Measurements from ENCODE around the gene HHIPL1. TPM values are rescaled to one million over a fixed set of nuclear protein-coding genes. Genes with fewer than 3 reads are reported as not detected.
A peak's percentile ranks its signal among the peaks of the same experiment; 100 is the strongest.

Gene HHIPL1
- total RNA-seq, 1 donor from 2014 or later = 0.32 TPM

DNA sequence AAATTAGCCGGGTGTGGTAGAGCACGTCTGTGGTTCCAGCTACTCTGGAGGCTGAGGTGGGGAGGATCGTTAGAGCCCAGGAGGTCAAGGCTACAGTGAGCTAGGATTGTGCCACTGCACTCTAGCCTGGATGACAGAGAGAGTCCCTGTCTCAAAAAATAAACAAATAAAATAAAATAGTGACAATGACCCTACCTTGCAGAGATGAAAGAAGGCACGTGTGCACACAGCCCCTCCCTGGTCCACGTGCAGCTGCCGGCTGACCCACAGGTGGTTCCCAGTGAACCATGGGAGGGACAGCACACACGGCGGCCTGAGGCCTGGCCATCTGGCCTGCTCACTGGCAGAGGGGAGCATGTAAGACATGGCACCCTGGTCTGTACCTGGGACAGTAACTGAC lies 4.7 kb downstream of the HHIPL1 start:
- Histone ChIP-seq H4K20me1 (ENCODE audit: low read depth) (no peaks in the 10 kb centered on the region), H3K4me2 (no peak overlapping the region), H3K9me3 (ENCODE audit: low read depth) (no peaks in the 10 kb centered on the region), H3K27me3 (peaks cover 18% of the 10 kb centered on the region), H3F3A (ENCODE audit: low read depth) (peaks cover 6% of the 10 kb centered on the region), H3K4me3 (no peak overlapping the region), H3K9ac (no peak overlapping the region), H2AFZ (replicated peaks) (no peak overlapping the region), H3K27ac (no peak overlapping the region), H3K36me3 (no peaks in the 10 kb centered on the region), H3K79me2 (ENCODE audit: low read depth) (no peaks in the 10 kb centered on the region), H3K4me1 (peaks cover 15% of the 10 kb centered on the region)
- Mint-ChIP-seq H3K27ac (peak overlapping the region; percentile 69), H3K4me3 (peak overlapping the region; percentile 54), H3K9me3 (peaks cover 2% of the 10 kb centered on the region), H3K4me1 (peaks cover 41% of the 10 kb centered on the region), H3K36me3 (peaks cover 2% of the 10 kb centered on the region), H3K27me3 (ENCODE audit: insufficient read depth, low read depth) (peaks cover 18% of the 10 kb centered on the region)
- no peak for TF ChIP-seq EZH2 (IDR thresholded peaks at IDR 0.05)
- DNase-seq (ENCODE audit: low spot score) = no peak

DNA sequence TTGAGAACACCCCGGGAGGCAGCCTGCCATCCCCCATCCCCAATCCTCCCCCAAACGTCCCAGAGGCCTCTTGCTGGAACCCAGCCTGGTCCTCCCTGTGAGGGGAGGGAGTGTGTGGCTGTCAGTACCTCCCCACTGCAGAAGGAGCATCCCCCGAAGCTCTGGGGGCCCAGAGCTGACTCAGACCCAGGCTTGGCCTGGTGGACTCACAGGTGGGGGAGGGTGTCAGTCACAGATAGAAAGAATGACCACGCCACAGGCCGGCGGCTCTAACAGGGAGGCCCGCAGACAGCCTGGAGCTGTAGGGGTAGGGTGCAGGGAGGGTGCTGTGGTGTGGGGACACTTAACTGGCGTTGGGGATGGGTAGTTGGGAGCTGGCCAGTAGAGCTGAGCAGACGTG lies 5.3 kb downstream of the HHIPL1 start:
- Histone ChIP-seq H3F3A (ENCODE audit: low read depth) (peaks cover 6% of the 10 kb centered on the region), H3K4me3 (no peak overlapping the region), H3K9me3 (ENCODE audit: low read depth) (no peaks in the 10 kb centered on the region), H3K27me3 (peaks cover 13% of the 10 kb centered on the region), H3K27ac (no peak overlapping the region), H3K9ac (no peak overlapping the region), H3K4me2 (no peak overlapping the region), H4K20me1 (ENCODE audit: low read depth) (no peaks in the 10 kb centered on the region), H3K79me2 (ENCODE audit: low read depth) (no peaks in the 10 kb centered on the region), H3K4me1 (peaks cover 9% of the 10 kb centered on the region), H2AFZ (replicated peaks) (no peak overlapping the region), H3K36me3 (no peaks in the 10 kb centered on the region)
- Mint-ChIP-seq H3K4me1 (peaks cover 43% of the 10 kb centered on the region), H3K4me3 (no peak overlapping the region), H3K27me3 (ENCODE audit: insufficient read depth, low read depth) (peaks cover 18% of the 10 kb centered on the region), H3K36me3 (peaks cover 2% of the 10 kb centered on the region), H3K9me3 (peaks cover 2% of the 10 kb centered on the region), H3K27ac (no peak overlapping the region)
- DNase-seq (ENCODE audit: low spot score) = no peak
- no peak for TF ChIP-seq EZH2phosphoT487 (IDR thresholded peaks at IDR 0.05)
- TF ChIP-seq EZH2 (IDR thresholded peaks at IDR 0.05) = no peak

DNA sequence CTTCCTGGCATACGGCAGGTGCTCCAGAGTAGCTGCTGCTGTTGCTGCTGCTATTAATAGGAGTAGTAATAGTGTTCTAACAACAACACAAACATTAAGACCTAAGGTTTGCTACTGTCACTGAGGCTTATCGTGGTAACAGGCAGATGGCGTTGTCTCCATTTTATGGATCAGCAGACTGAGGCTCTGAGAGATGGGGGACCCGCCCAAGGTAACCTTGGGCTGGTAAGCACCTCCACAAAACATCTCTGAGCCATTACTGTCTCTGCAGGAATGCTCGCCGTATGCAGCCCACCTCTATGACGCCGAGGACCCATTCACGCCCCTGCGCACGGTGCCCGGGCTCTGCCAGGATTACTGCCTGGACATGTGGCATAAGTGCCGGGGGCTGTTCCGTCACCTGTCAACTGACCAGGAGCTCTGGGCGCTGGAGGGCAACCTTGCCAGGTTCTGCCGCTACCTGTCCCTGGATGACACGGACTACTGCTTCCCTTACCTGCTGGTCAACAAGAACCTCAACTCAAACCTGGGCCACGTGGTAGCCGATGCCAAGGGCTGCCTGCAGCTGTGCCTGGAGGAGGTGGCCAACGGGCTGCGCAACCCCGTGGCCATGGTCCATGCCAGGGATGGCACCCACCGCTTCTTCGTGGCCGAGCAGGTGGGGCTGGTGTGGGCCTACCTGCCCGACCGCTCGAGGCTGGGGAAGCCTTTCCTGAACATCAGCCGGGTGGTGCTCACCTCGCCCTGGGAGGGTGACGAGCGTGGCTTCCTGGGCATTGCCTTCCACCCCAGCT lies 7.2 kb downstream of the HHIPL1 start:
- H3K4me3 Mint-ChIP-seq = no peak overlapping the region

DNA sequence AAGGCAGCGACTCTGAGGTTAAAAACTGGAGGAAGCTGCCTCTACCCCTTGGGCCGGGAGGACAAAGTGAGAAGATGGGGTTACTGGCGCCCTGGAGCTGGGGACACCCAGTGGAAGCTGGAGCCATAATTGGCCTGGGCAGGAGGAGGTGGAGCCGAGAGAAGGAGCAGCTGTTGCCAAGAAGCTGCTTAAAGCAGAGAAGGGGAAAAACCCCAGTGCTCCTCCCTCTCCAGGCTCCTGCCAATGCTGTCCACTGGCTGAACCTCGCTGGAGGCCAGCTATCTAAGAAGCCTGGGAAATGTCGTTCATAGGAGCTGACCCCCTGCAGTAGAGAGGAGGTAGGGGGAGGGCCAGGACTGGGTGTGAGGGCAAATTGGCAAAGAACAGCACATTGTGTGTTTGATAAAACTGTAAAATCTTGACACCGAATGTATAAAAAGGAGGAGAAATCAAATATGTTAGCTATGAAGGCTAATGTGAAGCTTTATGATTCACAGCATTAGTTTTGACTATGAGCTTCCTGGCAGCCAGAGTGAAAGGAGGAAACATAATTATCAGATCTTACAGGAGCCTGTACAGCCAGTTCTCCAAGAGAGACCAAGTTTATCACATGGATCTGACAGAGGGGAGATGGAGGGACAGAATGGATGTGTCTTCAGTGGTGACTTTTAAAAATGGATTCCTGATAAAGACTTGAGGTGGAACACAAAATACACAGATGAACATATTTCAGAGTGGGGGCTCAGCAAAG lies 9.5 kb downstream of the HHIPL1 start:
- Mint-ChIP-seq H3K27me3 (ENCODE audit: insufficient read depth, low read depth) (peaks cover 16% of the 10 kb centered on the region), H3K27ac (peak overlapping the region; percentile 85)
- H3K36me3 ChIP-seq = no peaks in the 10 kb centered on the region

More for the DNA sequence above, 7.2 kb downstream of the HHIPL1 start:
- Mint-ChIP-seq H3K36me3 (peaks cover 2% of the 10 kb centered on the region), H3K27me3 (ENCODE audit: insufficient read depth, low read depth) (peaks cover 15% of the 10 kb centered on the region), H3K4me1 (peaks cover 42% of the 10 kb centered on the region), H3K27ac (no peak overlapping the region), H3K9me3 (peaks cover 2% of the 10 kb centered on the region)
- H3K27me3 ChIP-seq = no peaks in the 10 kb centered on the region
- no peaks in the 10 kb centered on the region for H3K9me3 ChIP-seq (ENCODE audit: low read depth)
- H4K20me1 ChIP-seq (ENCODE audit: low read depth) = no peaks in the 10 kb centered on the region
- no peak overlapping the region for H3K4me2 ChIP-seq
- H3K79me2 ChIP-seq (ENCODE audit: low read depth) = no peaks in the 10 kb centered on the region
- H3K4me3 ChIP-seq = no peak overlapping the region
- no peaks in the 10 kb centered on the region for H3K36me3 ChIP-seq
- H3K9ac ChIP-seq = no peak overlapping the region
- no peak overlapping the region for H3K27ac ChIP-seq
- no peak for DNase-seq (ENCODE audit: low spot score)
- H3K4me1 ChIP-seq = peaks cover 4% of the 10 kb centered on the region
- no peak overlapping the region for H2AFZ ChIP-seq (replicated peaks)
- peaks cover 6% of the 10 kb centered on the region for H3F3A ChIP-seq (ENCODE audit: low read depth)
- TF ChIP-seq EZH2 (IDR thresholded peaks at IDR 0.05) = no peak
- TF ChIP-seq EZH2phosphoT487 (IDR thresholded peaks at IDR 0.05) = no peak
- TF ChIP-seq, protein P1, sequence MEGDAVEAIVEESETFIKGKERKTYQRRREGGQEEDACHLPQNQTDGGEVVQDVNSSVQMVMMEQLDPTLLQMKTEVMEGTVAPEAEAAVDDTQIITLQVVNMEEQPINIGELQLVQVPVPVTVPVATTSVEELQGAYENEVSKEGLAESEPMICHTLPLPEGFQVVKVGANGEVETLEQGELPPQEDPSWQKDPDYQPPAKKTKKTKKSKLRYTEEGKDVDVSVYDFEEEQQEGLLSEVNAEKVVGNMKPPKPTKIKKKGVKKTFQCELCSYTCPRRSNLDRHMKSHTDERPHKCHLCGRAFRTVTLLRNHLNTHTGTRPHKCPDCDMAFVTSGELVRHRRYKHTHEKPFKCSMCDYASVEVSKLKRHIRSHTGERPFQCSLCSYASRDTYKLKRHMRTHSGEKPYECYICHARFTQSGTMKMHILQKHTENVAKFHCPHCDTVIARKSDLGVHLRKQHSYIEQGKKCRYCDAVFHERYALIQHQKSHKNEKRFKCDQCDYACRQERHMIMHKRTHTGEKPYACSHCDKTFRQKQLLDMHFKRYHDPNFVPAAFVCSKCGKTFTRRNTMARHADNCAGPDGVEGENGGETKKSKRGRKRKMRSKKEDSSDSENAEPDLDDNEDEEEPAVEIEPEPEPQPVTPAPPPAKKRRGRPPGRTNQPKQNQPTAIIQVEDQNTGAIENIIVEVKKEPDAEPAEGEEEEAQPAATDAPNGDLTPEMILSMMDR (IDR thresholded peaks at IDR 0.05) = no peak

More for the DNA sequence above, 9.5 kb downstream of the HHIPL1 start:
- Mint-ChIP-seq H3K36me3 (peaks cover 4% of the 10 kb centered on the region), H3K9me3 (peaks cover 4% of the 10 kb centered on the region), H3K4me1 (peaks cover 44% of the 10 kb centered on the region), H3K4me3 (no peak overlapping the region)
- Histone ChIP-seq H3K4me2 (no peak overlapping the region), H4K20me1 (ENCODE audit: low read depth) (no peaks in the 10 kb centered on the region), H3K4me3 (no peak overlapping the region), H3K27me3 (no peaks in the 10 kb centered on the region), H3F3A (ENCODE audit: low read depth) (peaks cover 22% of the 10 kb centered on the region), H3K9me3 (ENCODE audit: low read depth) (no peaks in the 10 kb centered on the region), H3K27ac (no peak overlapping the region), H3K9ac (no peak overlapping the region), H3K79me2 (ENCODE audit: low read depth) (no peaks in the 10 kb centered on the region), H3K4me1 (peaks cover 4% of the 10 kb centered on the region), H2AFZ (replicated peaks) (no peak overlapping the region)
- DNase-seq (ENCODE audit: low spot score) = peak; percentile 50
- TF ChIP-seq EZH2phosphoT487 (IDR thresholded peaks at IDR 0.05) (no peak), EZH2 (IDR thresholded peaks at IDR 0.05) (no peak)
- TF ChIP-seq, protein P1 (IDR thresholded peaks at IDR 0.05) = no peak
